Kidney tubule cell (primary cell): Measurements from ENCODE around the gene FARSA.
"Not testable (repeated sequence)": the region's sequence is repeated elsewhere in the genome, so short reads cannot be mapped to it uniquely, and the experiment has no call there.

ENCODE experiments used
- DNase-seq: peaks from one replicate; pipeline ENCODE4 v3.0.0-alpha.2; 2018; ENCODE audit warnings: low spot score

FARSA gene

GRCh38 chr19:12933287-12934072 is at the start of gene FARSA:
Gene FARSA, minus strand, starts transcription at chr19:12933711. Its CDS starts 15 bp downstream, at chr19:12933696.
- DNase-seq, result peak; percentile 91

GRCh38 chr19:12983091-12983490 is 49.6 kb upstream of the FARSA start:
- DNase-seq, result no peak

- no peak for DNase-seq
Measured at GRCh38 chr19:12982648-12983047, 49.1 kb upstream of the FARSA start.

- DNase-seq, result no peak
Measured at GRCh38 chr19:12979974-12980373, 46.5 kb upstream of the FARSA start.

GRCh38 chr19:12976109-12976508 is 42.6 kb upstream of the FARSA start:
- not testable (repeated sequence) for DNase-seq

GRCh38 chr19:12975221-12975741 is 41.8 kb upstream of the FARSA start:
- no peak for DNase-seq

GRCh38 chr19:12974301-12975220 is 41.0 kb upstream of the FARSA start:
- peak; percentile 53 for DNase-seq

GRCh38 chr19:12973236-12973635 is 39.7 kb upstream of the FARSA start:
- no peak for DNase-seq

- DNase-seq, result no peak
Measured at GRCh38 chr19:12970070-12970820, 36.7 kb upstream of the FARSA start.

GRCh38 chr19:12969292-12969988 is 35.9 kb upstream of the FARSA start, which contains the start of gene DAND5:
Gene DAND5, plus strand, starts transcription at chr19:12969576. Its CDS starts 85 bp downstream, at chr19:12969661.
- no peak for DNase-seq

- DNase-seq, result peak; percentile 42
Measured at GRCh38 chr19:12967907-12968306, 34.4 kb upstream of the FARSA start.

GRCh38 chr19:12965812-12966135 is 32.3 kb upstream of the FARSA start:
- DNase-seq, result no peak

GRCh38 chr19:12965017-12965811 is 31.7 kb upstream of the FARSA start:
- peak; percentile 77 for DNase-seq

- no peak for DNase-seq
Measured at GRCh38 chr19:12959481-12959880, 26.0 kb upstream of the FARSA start.

GRCh38 chr19:12957389-12957952 is 24.0 kb upstream of the FARSA start:
- DNase-seq, result not testable (repeated sequence)

- DNase-seq, result peak; percentile 86
Measured at GRCh38 chr19:12956446-12957388, 23.2 kb upstream of the FARSA start, which contains the start of gene GADD45GIP1. Gene GADD45GIP1, minus strand, starts transcription at chr19:12957223. Its CDS starts 11 bp downstream, at chr19:12957212.

- no peak for DNase-seq
Measured at GRCh38 chr19:12955996-12956395, 22.5 kb upstream of the FARSA start.

GRCh38 chr19:12955575-12955974 is 22.1 kb upstream of the FARSA start:
- DNase-seq, result not testable (repeated sequence)

- peak; percentile 25 for DNase-seq
Measured at GRCh38 chr19:12954612-12954962, 21.1 kb upstream of the FARSA start.
